HEK293 (cell line): ENCODE data around the gene CDY2B.
"Not testable (repeated sequence)": the region's sequence is repeated elsewhere in the genome, so short reads cannot be mapped to it uniquely, and the experiment has no call there.

Experiments
- CTCF ChIA-PET: fragments of 350-600 bp; formaldehyde crosslinking; extraction: SDS; loops from one replicate; lab custom pipeline; 2021; ENCODE audit warnings: antibody characterized with exemption; lab: Yijun Ruan, JAX
- POLR2A ChIA-PET: fragments of 300-600 bp; formaldehyde crosslinking; extraction: SDS; loops from one replicate; lab custom pipeline; 2020; ENCODE audit warnings: antibody characterized with exemption, inconsistent platforms; lab: Yijun Ruan, JAX
- H3K27ac ChIP-seq: fragments of 200-500 bp; sonication (Bioruptor generic); 2 replicates; pipeline ENCODE4 v1.5.1; 2014; ENCODE audit warnings: low read depth, low read length, control low read depth, inconsistent platforms; ENCODE audit errors: extremely low read depth
- H3K36me3 ChIP-seq, 2 experiments: fragments of 200-500 bp in 1 of 2; sonication (Bioruptor generic) in 1 of 2; 1 replicate in 1 of 2; 2 replicates in 1 of 2; pipeline ENCODE4 v1.5.1; 2014 to 2017; ENCODE audit warnings: inconsistent platforms in 2 of 2, low read length in 2 of 2; ENCODE audit not compliant: control insufficient read depth in 2 of 2, insufficient read depth in 1 of 2
- H3K4me1 ChIP-seq: fragments of 200-500 bp; sonication (Bioruptor generic); 2 replicates; pipeline ENCODE4 v1.5.1; 2014; ENCODE audit warnings: mild to moderate bottlenecking, low read length, inconsistent platforms; ENCODE audit not compliant: control insufficient read depth, insufficient read depth
- H3K4me3 ChIP-seq: 2 replicates; pipeline ENCODE4 v1.5.1; 2011; ENCODE audit warnings: low read depth, mild to moderate bottlenecking, control low read depth, low read length, moderate library complexity
- H3K9me3 ChIP-seq: fragments of 200-500 bp; sonication (Bioruptor generic); 2 replicates; pipeline ENCODE4 v1.5.1; 2014; ENCODE audit warnings: low read depth, low read length, inconsistent platforms; ENCODE audit not compliant: control insufficient read depth, insufficient read depth

The CDY2B gene

DNA sequence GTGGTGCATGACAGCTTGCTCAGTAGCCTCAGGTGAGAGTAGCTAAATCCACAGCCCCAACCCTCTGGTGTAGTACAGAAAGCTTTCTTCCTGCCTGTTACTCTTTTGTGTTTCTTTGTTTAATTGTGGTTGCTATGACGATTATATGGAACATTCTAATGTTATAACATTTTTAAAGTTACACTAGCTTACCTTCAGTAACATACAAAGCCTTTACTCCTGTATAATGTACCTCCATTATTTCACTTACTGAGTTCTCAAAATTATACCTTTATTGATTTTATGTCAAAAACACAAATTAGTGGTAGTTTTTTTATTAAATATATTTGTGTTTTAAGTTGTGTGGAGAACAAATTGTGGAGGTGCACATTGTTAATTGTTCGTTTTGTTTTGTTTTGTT, at the start of gene CDY2B:
Gene CDY2B, minus strand, starts transcription at position 101 of the 400 bp plus-strand sequence. CDS start 328 bp downstream, outside the sequence.
- H3K27ac ChIP-seq, POLR2A ChIA-PET, H3K4me3 ChIP-seq, H3K36me3 ChIP-seq, H3K4me1 ChIP-seq, CTCF ChIA-PET, H3K9me3 ChIP-seq: not testable (repeated sequence)

DNA sequence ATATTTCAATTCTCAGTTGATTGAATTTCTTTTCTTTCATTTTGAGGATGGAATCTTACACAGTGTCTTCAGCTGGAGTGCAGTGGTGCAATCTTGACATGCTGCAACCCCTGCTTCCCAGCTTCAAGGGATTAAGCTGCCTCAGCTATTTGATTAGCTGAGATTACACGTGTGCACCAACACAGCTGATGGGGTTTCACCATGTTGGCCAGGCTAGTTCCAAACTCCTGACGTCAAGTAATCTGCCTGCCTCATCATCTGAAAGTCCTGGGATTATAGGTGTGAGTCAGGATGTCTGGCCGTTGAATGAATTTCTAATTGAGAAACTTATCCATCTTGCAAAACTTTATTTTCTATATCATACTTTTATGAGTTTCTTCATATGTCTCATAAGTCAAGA, 28.0 kb upstream of the CDY2B start:
- H3K4me3 ChIP-seq, H3K9me3 ChIP-seq, H3K36me3 ChIP-seq, H3K27ac ChIP-seq, H3K4me1 ChIP-seq, POLR2A ChIA-PET, CTCF ChIA-PET: not testable (repeated sequence)

DNA sequence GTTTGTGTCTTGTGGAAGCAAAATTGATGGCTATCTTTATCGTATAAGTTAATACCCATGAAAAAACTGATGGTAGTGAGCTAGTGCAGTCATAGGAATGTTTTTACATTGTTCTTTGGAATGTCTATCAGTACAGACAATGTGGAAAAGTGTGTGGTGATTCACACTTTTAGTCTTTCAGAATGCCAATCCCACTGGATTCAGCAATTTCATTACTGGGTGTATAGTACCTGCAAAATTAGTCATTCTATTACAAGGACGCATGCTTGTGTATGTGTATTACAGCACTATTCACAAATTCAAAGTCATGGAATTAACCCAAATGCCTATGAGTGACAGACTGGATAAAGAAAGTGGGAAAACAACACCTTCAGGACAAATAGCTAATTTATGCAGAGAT, 27.3 kb upstream of the CDY2B start:
- H3K9me3 ChIP-seq, H3K4me1 ChIP-seq, H3K36me3 ChIP-seq, POLR2A ChIA-PET, CTCF ChIA-PET, H3K27ac ChIP-seq, H3K4me3 ChIP-seq: not testable (repeated sequence)

DNA sequence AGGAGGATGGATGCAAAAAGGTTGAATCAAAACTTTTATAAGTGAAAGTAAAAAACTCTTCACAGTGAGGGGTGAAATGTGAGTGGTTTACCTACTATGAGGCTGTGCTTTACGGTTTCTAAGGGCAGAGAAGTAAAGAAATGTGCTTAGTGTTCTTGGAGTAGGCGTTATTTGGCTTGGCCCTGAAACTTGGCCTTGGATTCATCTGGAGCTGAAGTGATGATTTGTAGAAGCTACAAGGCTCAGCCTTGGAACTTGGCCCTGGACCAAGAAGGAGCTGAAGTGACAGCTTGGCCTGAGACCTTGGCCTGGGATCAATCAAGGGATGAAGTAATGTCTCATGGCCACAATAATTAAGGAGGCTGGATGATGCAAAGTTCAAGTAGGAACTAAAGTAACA, 1.7 kb upstream of the CDY2B start:
- H3K27ac ChIP-seq, POLR2A ChIA-PET, H3K36me3 ChIP-seq, CTCF ChIA-PET, H3K4me3 ChIP-seq, H3K4me1 ChIP-seq, H3K9me3 ChIP-seq: not testable (repeated sequence)

DNA sequence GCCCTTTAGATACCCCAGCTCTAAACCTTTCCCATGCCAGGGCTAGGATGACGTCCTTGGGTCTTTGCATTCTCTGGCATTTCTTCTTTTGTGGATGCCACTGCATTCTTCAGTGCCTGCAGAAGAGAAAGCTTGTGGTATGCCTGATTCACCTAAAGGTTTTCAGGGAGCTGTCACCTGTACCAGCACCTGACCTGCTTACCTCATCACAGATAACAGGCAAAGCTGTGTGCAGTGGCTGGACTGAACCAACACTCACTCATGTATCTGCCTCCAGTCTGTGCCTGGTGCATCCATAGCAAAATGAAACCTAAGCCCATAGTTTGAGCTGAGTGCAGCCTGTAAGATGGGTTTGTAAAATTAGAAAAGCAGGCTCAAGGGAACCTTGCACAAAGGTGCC, 3.3 kb downstream of the CDY2B start:
- CTCF ChIA-PET, POLR2A ChIA-PET, H3K36me3 ChIP-seq, H3K9me3 ChIP-seq, H3K27ac ChIP-seq, H3K4me1 ChIP-seq, H3K4me3 ChIP-seq: not testable (repeated sequence)

GRCh38 chrY:17875401-17875800, 4.6 kb downstream of the CDY2B start:
- H3K4me1 ChIP-seq, H3K4me3 ChIP-seq, H3K9me3 ChIP-seq, H3K36me3 ChIP-seq, POLR2A ChIA-PET, CTCF ChIA-PET, H3K27ac ChIP-seq: not testable (repeated sequence)

DNA sequence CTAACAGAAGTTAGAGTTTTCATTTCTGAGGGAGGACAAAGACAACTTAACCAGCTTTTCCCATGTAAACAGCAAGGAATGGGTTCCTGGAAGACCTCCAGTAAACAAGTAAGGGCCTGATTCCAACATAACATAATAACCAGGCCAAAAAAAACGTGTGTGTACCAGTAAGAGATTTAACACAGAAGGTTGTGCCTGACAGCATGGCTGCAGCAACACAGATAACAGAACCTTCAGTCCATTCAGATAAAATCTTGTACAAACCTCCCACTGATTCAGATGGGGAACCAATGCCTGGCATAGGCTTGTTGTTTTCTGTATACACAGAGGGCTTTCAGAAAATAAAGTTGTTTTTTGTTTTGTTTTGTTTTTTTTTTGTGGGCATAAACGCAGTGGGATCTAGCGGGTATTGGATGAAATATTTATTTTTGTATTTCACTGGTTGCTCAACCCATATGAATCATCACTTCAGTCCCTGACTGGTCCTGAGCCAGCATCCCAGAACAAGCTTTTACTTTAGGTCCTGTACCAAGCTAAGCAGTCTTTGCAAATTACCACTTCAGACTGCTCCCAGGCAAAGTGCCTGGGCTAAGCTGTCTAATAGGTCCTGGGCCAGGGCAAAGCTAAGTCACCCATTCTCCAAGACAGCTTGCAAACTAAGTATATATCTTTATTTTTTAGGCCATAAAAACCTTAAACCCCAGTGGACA, 8.7 kb downstream of the CDY2B start:
- H3K4me1 ChIP-seq, H3K4me3 ChIP-seq, H3K27ac ChIP-seq, H3K36me3 ChIP-seq, CTCF ChIA-PET, H3K9me3 ChIP-seq, POLR2A ChIA-PET: not testable (repeated sequence)

DNA sequence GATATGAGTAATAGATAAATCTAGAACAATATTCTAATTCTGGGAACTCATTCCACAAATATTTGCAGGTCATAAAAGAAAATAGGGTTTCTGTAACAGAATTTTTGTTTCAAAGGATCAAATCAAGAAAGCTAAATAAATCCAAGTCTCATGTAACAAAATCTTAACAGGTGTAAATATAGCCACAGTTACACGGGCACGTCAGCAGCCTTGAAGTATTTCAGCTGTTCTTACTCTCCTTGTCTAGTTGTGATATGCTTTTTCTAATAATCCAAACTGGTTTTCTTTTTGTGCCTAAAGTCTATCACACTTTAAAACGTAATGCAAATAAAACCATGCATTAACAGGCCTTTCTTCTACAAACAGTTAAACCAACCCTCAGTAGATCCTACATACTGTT, 9.3 kb downstream of the CDY2B start:
- CTCF ChIA-PET, H3K4me1 ChIP-seq, H3K9me3 ChIP-seq, H3K36me3 ChIP-seq, H3K4me3 ChIP-seq, H3K27ac ChIP-seq, POLR2A ChIA-PET: not testable (repeated sequence)

- H3K4me3 ChIP-seq, POLR2A ChIA-PET, H3K36me3 ChIP-seq, H3K9me3 ChIP-seq, H3K27ac ChIP-seq, CTCF ChIA-PET, H3K4me1 ChIP-seq: not testable (repeated sequence)
Measured at GRCh38 chrY:17867850-17868249, 12.2 kb downstream of the CDY2B start.

GRCh38 chrY:17860634-17861033, 19.4 kb downstream of the CDY2B start:
- H3K4me1 ChIP-seq, H3K9me3 ChIP-seq, CTCF ChIA-PET, H3K36me3 ChIP-seq, H3K27ac ChIP-seq, POLR2A ChIA-PET, H3K4me3 ChIP-seq: not testable (repeated sequence)

DNA sequence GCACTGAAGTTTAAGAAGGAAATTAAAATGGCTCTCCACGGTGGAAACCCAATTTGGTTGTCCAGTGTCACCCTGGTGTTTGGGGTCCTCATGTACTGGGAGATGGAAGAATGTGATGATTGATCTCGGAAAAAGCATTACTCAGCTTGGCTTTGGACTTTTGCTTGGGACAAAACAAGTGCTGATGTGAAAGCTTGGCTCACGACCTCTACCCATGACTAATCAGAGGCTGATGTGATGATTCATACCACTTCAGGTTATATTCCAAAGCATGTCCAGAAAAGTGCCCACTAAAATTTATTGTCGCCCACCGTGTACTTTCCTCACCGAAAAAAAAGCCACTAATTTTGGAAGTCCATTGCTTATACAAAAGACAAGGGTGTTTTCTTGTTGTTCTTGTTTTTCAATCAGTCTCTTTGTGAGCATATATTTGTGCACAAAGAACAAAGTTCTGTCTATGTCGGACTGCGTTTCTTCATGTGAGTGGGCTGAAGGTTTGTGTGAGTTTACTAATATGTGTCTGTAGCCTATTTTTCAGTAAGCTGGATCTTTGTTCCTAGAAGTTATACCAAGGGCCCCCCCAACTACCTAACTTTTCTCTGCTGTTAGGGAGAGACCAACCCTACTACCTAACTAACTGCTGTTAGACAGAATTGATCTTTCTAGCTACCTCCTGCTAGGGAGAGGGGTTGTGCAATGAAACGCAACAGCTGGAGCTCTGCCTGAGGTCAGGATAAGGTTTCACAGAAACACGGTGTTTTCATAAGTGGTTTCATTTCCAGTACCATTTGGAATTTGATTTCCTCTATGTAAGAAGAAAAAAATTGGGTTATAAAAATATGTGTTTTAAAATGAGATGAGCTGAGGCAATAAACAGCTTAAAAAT, 22.8 kb downstream of the CDY2B start:
- CTCF ChIA-PET, POLR2A ChIA-PET, H3K4me1 ChIP-seq, H3K27ac ChIP-seq, H3K9me3 ChIP-seq, H3K4me3 ChIP-seq, H3K36me3 ChIP-seq: not testable (repeated sequence)
